Epithelial cell of umbilical artery (primary cell): ENCODE data around the gene CEACAM4. TPM values are rescaled to one million over a fixed set of nuclear protein-coding genes. Genes with fewer than 3 reads are reported as not detected.

Experiments
- total RNA-seq: library from RNA; depleted of rRNA; stranded (reverse); fragments of >200 nt; gene quantifications from 2 replicates; pipeline ENCODE4 v1.2.3, GENCODE V29; 2014

CEACAM4 gene
- not detected in 2 replicates for total RNA-seq

DNA sequence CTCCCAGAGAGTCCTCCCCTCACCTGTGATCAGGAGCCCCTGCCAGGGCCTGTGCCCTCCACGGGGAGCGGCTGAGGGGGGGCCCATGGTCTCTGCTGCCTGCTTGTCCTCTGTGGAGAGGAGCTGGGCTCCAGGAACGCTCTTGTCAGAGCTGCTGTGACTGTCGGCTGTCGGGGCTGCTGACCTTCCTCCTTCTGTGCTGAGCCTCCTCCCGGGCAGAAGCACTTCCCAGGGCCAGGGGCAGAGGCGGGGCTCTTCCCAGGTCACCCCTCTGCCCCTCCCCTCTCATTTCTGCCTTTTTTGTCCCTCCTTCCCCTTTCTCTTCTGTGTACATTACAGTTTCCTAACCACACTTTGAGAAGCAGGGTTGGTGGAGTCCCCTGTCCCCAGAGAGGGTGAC lies at the start of gene CEACAM4:
TSS of gene CEACAM4 (minus strand) at position 198 of the 400 bp plus-strand sequence. CDS start at position 87, 111 bp downstream.

DNA sequence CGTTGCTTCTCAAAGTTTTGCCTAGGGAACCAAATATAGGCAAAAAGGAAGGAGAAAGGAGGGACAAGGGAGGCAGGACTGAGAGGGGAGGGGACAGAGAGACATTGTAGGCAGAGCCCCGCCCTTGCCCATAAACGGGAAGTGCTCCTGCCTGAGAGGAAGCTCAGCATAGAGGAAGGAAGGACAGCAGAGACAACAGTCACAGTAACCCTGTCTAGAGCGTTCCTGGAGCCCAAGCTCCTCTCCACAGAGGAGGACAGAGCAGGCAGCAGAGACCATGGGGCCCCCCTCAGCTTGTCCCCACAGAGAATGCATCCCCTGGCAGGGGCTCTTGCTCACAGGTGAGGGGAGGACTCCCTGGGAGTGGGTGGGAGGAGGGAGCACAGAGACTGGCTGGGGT lies 50.9 kb downstream of the CEACAM4 start, which contains the start of gene CEACAM21:
TSS of gene CEACAM21 (plus strand) at position 169 of the 400 bp plus-strand sequence. CDS start at position 278, 109 bp downstream.

Other genes with a start within 250 kb of the CEACAM4 start
- gene EXOSC5, start 229.7 kb downstream of the CEACAM4 start, total RNA-seq: 20.7 and 25.7 TPM in 2 replicates
- gene BCKDHA, start 229.3 kb downstream of the CEACAM4 start, total RNA-seq: 37.8 and 56.5 TPM in 2 replicates
- 2.6 and 4.4 TPM in 2 replicates for gene B3GNT8, start 199.7 kb downstream of the CEACAM4 start, total RNA-seq
- 45.9 and 59.8 TPM in 2 replicates for gene DMAC2, start 187.2 kb downstream of the CEACAM4 start, total RNA-seq
- gene ERICH4, start 183.9 kb downstream of the CEACAM4 start, total RNA-seq: not detected in 2 replicates
- gene CEACAM21, start 50.9 kb downstream of the CEACAM4 start, total RNA-seq: 0.32 TPM in 1 of 2 replicates, not detected in the other
- 0.32 TPM in 1 of 2 replicates, not detected in the other for gene CEACAM7, start 61.2 kb upstream of the CEACAM4 start, total RNA-seq
- not detected in 2 replicates for gene CEACAM5, start 81.6 kb upstream of the CEACAM4 start, total RNA-seq
- not detected in 2 replicates for gene CEACAM6, start 128.5 kb upstream of the CEACAM4 start, total RNA-seq
- gene CEACAM3, start 169.5 kb upstream of the CEACAM4 start, total RNA-seq: not detected in 2 replicates
- not detected in 2 replicates for gene LYPD4, start 217.6 kb upstream of the CEACAM4 start, total RNA-seq
- gene DMRTC2, start 218.0 kb upstream of the CEACAM4 start, total RNA-seq: not detected in 2 replicates
- 356 and 1,098 TPM in 2 replicates for gene RPS19, start 233.2 kb upstream of the CEACAM4 start, total RNA-seq